ENCODE data around the gene TRAF3IP3. TPM values are rescaled to one million over a fixed set of nuclear protein-coding genes. Genes with fewer than 3 reads are reported as not detected.
A peak's percentile ranks its signal among the peaks of the same experiment; 100 is the strongest.
"Not testable (repeated sequence)": the region's sequence is repeated elsewhere in the genome, so short reads cannot be mapped to it uniquely, and the experiment has no call there.

Gene TRAF3IP3
- total RNA-seq, 1 experiment from 2014 or later: not detected

DNA sequence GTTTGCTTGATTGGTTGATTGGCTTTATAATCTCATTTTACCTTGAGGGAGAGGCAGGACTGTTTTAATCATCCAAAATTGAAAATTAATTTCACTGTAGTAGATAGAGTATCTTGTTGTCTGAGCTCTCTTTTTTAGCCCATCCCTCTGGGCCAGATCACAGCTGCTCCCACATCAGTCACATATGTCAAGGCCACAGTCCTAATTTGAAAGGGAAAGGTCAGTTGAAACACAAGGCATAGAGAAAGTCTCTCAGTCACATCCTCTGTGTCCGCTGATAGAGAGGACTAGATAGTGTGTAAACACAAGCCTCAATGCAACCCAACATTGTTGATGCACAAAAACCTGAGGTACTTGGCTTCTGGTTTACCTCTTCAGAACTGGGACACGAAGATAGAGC is 21.7 kb downstream of the TRAF3IP3 start:
- Histone ChIP-seq H3K4me3 (no peak overlapping the region), H3K9me3 (no peaks in the 10 kb centered on the region), H3K36me3 (peaks cover 3% of the 10 kb centered on the region), H3K27me3 (no peaks in the 10 kb centered on the region)
- DNase-seq: no peak

DNA sequence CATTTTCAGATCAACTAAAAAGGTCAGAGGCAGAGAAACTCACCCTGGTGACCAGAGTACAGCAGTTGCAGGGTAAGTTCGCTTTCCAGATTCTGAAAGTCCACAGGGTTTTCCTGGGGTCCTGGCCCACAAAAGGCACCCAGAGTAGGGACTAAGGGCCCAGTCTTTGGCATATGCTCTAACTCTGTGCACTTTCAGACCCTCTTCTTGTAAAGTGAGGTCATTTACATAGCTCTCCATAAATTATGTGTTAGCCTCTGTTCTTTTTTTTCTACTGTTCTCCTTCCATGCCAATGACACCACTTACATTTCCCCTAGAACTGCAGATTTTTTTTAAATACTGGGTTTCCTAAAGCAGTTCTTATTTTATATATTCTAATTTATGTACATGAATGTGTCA is 22.2 kb downstream of the TRAF3IP3 start:
- no peak for DNase-seq
- Histone ChIP-seq H3K4me3 (no peak overlapping the region), H3K27me3 (no peaks in the 10 kb centered on the region), H3K36me3 (peaks cover 6% of the 10 kb centered on the region), H3K9me3 (no peaks in the 10 kb centered on the region)

DNA sequence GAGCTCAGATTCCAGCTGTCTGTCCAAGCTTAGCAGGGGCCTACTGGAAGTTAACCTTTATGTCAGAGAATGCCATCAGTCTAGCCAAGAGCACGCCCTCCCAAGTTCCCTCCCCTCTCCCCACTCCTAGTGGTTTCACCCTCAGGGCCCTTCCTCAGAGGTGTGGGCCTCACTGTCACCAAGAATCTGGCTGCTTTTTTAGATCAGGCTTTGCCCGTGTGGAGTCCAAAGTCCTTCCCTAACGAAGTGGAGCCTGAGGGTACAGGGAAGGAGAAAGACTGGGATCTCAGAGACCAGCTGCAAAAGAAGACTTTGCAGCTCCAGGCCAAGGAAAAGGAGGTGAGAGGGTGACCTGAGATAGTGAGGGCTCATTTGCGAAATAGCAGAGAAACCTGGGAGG is 24.4 kb downstream of the TRAF3IP3 start:
- H3K36me3 ChIP-seq: peaks cover 6% of the 10 kb centered on the region

DNA sequence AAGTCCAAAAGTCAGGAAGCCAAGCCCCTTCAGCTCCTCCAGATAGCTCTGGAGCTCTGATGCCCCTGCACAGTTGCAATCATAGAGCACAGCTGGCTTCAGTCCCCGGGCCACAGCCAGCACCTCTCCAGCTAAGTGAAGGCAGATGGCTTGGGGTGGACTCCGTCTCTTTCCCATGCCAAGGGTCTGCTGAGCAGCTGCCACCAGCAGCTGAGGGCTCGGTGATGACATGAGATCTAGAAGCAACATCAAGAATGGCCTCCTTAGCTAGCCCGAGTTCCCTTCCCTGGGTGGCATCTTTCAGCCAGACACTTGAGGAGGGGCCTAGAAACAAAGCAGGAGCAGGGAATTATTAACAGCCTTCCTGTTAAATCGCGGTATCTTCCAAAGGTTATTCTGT is 27.5 kb downstream of the TRAF3IP3 start:
- Histone ChIP-seq H3K36me3 (peaks cover 6% of the 10 kb centered on the region), H3K27me3 (no peaks in the 10 kb centered on the region), H3K9me3 (no peaks in the 10 kb centered on the region), H3K4me3 (peak overlapping the region; percentile 83)
- DNase-seq: no peak

More for the DNA sequence above, 24.4 kb downstream of the TRAF3IP3 start:
- Histone ChIP-seq H3K4me3 (no peak overlapping the region), H3K27me3 (no peaks in the 10 kb centered on the region), H3K9me3 (no peaks in the 10 kb centered on the region)
- no peak for DNase-seq

DNA sequence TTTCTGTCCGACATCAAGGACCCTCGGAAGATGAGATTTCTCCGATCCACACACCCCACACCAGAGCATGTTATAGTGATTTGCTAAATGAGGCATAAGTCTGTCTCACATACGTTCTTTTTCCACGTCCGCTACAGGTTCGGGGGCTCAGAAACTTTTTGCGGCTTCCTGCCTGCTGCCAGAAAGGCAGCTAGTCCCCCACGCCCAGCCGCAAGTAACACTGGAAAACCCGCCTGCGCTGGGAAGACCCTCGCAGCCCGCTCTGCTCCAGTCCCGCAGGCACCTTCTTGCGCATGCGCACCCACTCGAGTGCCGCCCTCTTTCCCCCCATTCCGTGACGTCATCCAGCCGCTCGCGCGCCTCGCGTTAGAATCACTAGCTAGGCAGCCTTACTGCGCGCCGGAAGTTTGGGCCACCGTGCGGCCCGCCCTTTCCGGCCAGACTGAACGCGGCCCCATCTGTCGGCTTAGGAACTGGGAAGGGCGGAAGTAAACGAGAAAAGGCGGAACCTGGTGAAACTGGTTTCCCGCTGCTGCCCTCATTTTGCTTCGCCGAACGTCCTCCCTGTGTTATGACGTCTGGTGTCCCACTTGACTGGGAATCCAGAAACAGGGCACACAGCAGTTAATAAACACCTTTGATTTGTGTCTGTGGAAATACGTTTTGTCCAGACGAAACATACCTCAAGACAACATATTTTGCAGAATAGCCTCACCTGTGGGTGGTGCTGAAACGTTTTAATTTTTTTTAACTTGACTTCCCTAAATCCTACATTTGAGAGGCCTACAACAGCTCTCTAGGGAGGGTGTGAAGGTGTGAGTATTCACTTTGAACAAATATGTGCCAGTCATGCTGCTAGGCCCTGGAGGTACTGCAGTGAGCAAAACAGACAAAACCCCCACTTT is 28.7 kb downstream of the TRAF3IP3 start, which contains the start of gene C1orf74:
TSS of gene C1orf74 (minus strand) at position 295 of the 905 bp plus-strand sequence. CDS start 925 bp downstream, outside the sequence.
- Histone ChIP-seq H3K27me3 (no peaks in the 10 kb centered on the region), H3K4me3 (peak within 1 kb of the TSS; percentile 83), H3K9me3 (no peaks in the 10 kb centered on the region), H3K36me3 (peaks cover 6% of the 10 kb centered on the region)
- peak; percentile 99 for DNase-seq

DNA sequence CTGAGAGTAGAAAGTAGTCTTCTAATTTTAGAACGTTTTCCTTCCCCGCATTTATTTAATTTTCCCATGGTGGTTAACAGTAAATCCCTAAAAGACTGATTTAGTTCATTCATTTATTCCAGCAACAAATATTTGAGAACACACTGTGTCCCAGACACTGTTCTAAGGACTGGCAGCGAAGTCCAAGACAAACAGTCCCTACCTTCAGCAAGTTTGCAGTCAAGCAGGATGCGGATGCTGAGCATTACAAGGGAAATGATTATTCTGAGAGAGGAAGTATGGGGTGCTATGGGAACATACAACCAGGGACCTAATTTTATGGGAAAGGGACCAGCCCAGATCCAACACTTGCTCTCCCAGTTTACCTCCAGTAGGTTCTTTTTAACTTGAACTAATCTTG is 29.7 kb downstream of the TRAF3IP3 start:
- H3K36me3 ChIP-seq: peaks cover 6% of the 10 kb centered on the region
- H3K9me3 ChIP-seq: no peaks in the 10 kb centered on the region
- no peaks in the 10 kb centered on the region for H3K27me3 ChIP-seq
- no peak for DNase-seq
- H3K4me3 ChIP-seq: no peak overlapping the region

DNA sequence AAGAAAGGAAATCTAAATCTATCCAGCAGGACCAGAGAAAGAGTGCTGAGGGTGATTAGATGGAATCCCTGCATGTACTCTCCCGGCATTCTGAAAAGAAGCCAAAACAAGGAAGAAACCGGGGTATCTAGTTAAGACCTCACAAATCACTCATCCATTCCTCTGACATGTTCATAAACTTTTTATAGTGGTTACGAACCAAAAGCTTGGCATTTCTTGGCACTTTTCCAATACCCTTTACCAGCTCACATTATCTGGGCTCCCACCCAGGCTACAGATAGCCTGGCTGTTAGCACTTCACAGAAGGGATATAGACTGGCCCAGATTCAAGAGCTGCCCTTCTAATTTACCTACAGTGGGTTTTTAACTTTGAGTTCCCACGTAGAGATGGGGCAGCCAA is 30.3 kb downstream of the TRAF3IP3 start:
- Histone ChIP-seq H3K27me3 (no peaks in the 10 kb centered on the region), H3K4me3 (no peak overlapping the region), H3K36me3 (peaks cover 6% of the 10 kb centered on the region), H3K9me3 (no peaks in the 10 kb centered on the region)
- DNase-seq: no peak

DNA sequence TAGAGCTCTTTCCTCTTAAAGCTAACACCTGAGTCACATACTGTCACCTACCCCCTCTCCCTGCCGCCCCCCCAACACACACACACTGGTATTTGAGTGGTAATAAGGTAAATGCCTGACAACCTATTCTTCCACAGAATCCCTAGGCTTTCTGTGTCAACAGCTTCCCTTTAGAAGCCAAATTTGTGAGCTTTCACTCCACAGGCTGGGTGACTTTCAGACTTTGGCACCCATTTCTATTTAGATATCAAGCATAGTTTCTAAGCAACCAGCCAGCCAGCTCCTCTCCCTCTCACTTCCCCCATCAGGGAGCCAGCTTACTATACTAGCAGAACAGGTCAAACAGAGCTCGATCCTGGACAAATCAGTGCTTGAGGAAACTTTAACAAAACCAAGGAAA is 31.7 kb downstream of the TRAF3IP3 start:
- Histone ChIP-seq H3K27me3 (peaks cover 3% of the 10 kb centered on the region; the same call in 1 of the 2 replicates), H3K9me3 (no peaks in the 10 kb centered on the region), H3K36me3 (peaks cover 4% of the 10 kb centered on the region), H3K4me3 (no peak overlapping the region)
- peak; percentile 21 for DNase-seq

DNA sequence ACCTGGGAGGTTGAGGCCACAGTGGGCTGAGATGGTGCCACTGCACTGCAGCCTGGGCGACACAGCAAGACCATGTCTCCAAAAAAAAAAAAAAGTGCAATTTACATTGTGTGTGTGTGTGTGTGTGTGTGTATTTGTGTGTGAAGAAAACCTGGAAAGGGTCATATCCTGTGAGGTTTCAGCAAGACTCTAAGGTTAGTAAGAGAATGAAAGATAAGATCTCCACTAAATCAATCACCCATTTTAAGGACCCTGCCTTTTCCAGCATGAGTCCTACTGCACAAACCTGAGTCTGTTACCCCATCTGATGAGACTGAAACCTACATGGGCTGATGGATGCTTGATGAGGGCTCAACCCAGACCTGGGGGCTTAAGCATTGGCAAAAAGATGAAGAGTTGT is 33.4 kb downstream of the TRAF3IP3 start:
- DNase-seq: no peak
- Histone ChIP-seq H3K4me3 (no peak overlapping the region), H3K9me3 (no peaks in the 10 kb centered on the region), H3K27me3 (peaks cover 9% of the 10 kb centered on the region; the same call in 1 of the 2 replicates), H3K36me3 (no peaks in the 10 kb centered on the region)

DNA sequence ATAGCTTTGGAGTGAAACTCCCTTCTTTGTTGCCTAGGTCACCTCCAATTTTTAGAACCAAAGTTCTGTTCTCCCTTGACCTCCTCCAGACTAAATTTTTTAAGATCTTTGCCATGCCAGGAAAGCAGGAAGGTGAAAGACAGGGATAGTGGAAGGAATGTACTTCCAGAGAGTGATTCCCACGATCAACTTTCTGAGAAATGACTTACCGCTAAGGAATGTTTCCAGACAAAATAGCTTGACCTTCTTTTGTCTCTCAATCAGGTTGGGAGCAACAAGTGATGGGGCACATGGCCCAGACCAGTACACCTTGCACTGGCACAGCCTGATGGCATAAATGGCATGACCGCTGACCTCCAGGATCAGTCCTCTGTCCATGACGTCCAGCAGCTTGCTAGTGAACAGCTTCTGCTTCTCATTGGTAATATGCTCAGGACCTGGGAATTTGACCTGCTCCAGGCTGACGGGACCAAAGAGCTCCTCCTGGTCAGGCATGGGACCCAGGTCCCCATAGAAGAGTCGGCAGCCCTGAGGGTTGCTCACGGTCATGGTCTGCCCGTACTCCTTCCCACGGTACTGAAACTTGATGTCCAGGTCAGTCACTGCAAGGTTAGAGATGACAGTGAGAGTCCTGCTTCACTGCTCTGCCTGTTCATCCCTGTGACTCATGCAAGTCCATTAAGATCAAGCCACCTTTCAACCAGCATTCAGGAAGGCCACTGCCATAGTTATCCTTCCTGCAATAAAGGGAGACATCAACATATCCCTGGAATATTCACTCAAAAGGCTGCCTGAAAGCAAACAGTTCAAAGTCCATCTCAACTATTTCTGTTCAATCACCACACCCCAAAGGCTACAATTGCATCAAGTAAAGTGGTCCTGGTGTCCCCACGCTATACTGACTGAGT is 34.7 kb downstream of the TRAF3IP3 start:
- Histone ChIP-seq H3K27me3 (peaks cover 11% of the 10 kb centered on the region), H3K9me3 (no peaks in the 10 kb centered on the region), H3K36me3 (no peaks in the 10 kb centered on the region), H3K4me3 (no peak overlapping the region)
- no peak for DNase-seq

DNA sequence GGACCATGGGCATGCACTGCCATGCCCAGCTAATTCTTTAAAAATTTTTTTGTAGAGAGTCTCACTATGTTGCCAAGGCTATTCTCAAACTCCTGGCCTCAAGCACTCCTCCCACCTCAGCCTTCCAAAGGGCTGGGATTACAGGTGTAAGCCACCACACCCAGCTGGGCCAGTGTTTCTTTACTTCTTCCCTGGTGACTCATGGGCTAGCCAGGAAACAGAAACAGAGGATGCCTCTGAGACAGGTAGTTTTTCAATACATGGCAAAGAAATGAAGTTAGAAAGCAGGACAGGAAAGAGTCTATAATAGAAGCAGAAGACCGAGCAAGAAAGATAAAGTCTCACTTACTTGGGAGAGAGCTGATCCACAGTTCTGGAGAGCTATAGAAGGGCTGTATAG is 36.1 kb downstream of the TRAF3IP3 start:
- no peaks in the 10 kb centered on the region for H3K9me3 ChIP-seq
- peaks cover 11% of the 10 kb centered on the region for H3K27me3 ChIP-seq
- H3K4me3 ChIP-seq: no peak overlapping the region
- no peak for DNase-seq
- H3K36me3 ChIP-seq: no peaks in the 10 kb centered on the region

DNA sequence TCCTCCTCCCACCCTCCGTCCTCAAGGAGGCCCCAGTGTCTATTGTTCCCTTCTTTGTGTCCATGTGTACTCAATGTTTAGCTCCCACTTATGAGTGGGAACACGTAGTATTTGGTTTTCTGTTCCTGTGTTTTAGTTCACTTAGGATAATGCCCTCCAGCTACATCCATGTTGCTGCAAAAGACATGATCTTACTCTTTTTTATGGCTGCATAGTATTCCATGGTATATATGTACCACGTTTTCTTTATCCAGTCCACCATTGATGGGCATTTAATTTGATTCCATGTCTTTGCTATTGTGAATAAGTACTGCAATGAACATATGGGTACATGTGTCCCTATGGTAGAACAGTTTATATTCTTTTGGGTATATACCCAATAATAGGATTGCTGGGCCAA is 37.9 kb downstream of the TRAF3IP3 start:
- DNase-seq, H3K9me3 ChIP-seq, H3K4me3 ChIP-seq, H3K36me3 ChIP-seq: not testable (repeated sequence)
- peaks cover 11% of the 10 kb centered on the region for H3K27me3 ChIP-seq

DNA sequence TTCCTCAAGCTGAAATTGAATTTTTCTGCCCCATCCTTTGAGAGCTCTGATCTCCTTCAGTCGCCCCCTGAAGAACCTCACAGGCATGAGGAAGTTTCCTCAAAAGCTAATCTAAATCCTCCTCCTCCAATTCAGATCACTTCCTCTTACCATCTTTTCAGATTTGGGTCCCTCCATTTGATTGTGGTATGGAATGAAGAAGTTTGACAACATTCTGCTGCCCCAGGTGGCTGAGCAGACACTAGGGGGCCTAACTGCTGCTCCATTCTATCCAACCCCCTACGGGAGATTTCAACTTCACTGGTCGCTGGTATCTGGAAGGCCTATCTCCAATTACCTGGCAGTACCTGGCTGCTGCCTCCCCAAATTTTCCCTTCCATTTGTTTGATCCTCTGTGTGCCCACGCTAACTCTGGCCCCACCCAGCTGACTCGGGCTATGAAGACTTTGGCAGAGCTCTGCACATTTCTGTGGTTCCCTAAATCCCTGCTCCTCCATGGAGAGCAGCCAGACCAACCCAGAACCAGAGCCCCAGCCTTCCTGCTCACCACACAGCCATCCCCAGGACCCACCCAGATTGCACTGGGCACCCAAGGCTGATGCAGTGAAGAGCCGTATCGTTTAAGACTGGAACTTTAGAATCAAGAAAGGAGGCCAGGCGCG is 42.3 kb downstream of the TRAF3IP3 start:
- no peaks in the 10 kb centered on the region for H3K36me3 ChIP-seq
- H3K4me3 ChIP-seq: no peak overlapping the region
- peak; percentile 83 for DNase-seq
- H3K9me3 ChIP-seq: no peaks in the 10 kb centered on the region
- peaks cover 8% of the 10 kb centered on the region for H3K27me3 ChIP-seq

DNA sequence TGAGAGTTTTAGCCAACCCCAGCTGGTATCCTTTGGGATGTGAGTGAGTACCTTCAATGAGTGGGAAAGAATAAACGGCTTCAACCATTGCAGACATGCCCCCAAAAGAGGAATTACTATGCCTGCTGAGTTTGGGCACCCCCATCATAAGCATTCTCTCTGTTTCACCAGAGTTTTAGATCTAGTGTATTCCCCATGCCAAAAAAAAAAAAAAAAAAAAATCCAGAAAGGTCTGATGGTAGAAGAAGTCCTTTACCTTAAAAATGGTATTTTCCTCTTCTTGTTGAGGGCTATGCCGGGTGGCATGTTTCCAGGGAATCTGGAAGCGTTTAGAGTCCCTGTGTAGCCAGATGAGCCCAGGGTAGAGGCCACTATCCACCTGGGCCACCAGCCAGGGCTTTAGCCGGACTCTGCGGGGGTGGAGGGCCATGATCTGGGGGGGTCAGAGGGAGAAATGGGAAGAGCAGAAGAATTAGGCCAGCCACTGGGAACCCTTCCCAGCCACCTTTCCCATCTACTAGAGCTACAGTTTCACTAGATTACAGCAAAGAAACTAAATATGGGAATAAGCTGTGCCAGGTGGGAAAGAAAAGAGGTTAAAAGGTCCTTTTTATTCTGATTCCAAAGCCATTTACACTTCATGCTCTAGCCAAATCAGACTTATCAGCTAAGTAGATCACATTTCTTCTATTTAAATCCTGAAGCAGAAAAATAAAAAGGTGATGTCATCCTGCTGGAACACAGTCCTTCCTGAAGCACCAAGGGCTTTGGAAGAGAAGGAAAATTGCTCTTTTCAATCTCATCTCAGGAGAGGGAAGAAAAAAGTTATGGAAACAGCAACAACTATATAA is 45.4 kb downstream of the TRAF3IP3 start:
- no peaks in the 10 kb centered on the region for H3K27me3 ChIP-seq
- no peaks in the 10 kb centered on the region for H3K36me3 ChIP-seq
- no peak overlapping the region for H3K4me3 ChIP-seq
- peak; percentile 62 for DNase-seq
- no peaks in the 10 kb centered on the region for H3K9me3 ChIP-seq

DNA sequence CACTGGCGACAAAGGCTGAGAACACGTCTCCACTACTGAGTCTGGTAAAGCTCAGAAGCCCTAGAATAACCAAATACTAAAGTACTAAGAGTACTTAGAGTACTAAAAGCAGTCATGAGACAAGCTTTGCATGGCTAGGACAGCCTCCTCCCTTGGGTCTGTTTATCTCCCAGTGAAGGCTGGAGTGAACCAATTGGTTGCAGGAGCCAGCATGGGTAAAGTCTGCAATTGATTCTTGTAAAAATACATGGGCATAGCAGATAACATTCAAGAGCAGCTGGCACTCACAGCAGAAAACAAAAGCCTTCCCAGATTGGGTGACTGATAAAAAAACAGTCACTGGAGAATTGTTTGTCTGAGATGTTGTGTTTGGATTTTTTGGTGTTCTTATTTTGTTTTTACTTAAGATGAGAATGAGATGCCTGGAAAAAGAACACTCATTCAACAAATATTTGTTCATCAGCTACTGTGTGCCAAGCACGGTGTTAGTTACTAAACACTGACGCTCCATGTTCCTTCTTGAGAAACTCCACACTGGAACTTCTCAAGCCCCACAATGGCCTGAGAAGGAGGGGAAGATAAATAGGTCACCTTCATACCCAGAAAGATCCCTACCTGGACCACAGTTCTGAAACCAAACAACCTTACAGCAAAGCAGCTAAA is 46.4 kb downstream of the TRAF3IP3 start:
- DNase-seq: no peak
- H3K27me3 ChIP-seq: no peaks in the 10 kb centered on the region
- H3K4me3 ChIP-seq: no peak overlapping the region
- H3K9me3 ChIP-seq: no peaks in the 10 kb centered on the region
- no peaks in the 10 kb centered on the region for H3K36me3 ChIP-seq
